ENCODE measurements around the gene FAM120C. TPM values are rescaled to one million over a fixed set of nuclear protein-coding genes. Genes with fewer than 3 reads are reported as not detected.

FAM120C gene
- total RNA-seq, 1 donor from 2014 or later, result 2.4 TPM

- peak; percentile 30 to 77 for DNase-seq (ENCODE audit: low read depth in 2 of 2)
Observed at GRCh38 chrX:54042609-54043021, 140.4 kb downstream of the FAM120C start.

GRCh38 chrX:54030329-54030728 is 152.7 kb downstream of the FAM120C start:
- no peak for DNase-seq (ENCODE audit: low read depth in 2 of 2)

GRCh38 chrX:54029529-54030143 is 153.4 kb downstream of the FAM120C start:
- no peak for DNase-seq (ENCODE audit: low read depth in 2 of 2)

- DNase-seq (ENCODE audit: low read depth in 2 of 2), result no peak
Observed at GRCh38 chrX:54024350-54024749, 158.7 kb downstream of the FAM120C start.

Other genes starting within 250 kb of the FAM120C start
- 11.8 and 20.0 TPM in 2 replicates for gene PHF8, start 138.8 kb downstream of the FAM120C start, total RNA-seq
- 0.13 and 0.38 TPM in 2 replicates for gene WNK3, start 174.8 kb upstream of the FAM120C start, total RNA-seq

Measured in dermis microvascular lymphatic vessel endothelial cell (primary cell).